ENCODE results near the gene TRRAP. TPM values are rescaled to one million over a fixed set of nuclear protein-coding genes. Genes with fewer than 3 reads are reported as not detected.

The TRRAP gene
- total and polyA plus RNA-seq, 7 donors, result 2.4 to 35.5 (median 18.9) TPM

- H3K36me3 ChIP-seq, result peaks cover 54 to 94% (median 67%) of the 10 kb centered on the region in 4 donors
- intact Hi-C loops (cut with DNase I), result no loop called here
- WGBS, 2 donors, result 94 to 96% methylated on average over 32 of the region's 32 CpGs
Observed at GRCh38 chr7:98993024-98993897, 114.9 kb downstream of the TRRAP start.

GRCh38 chr7:98994046-98994944, 116.0 kb downstream of the TRRAP start:
- peaks cover 46 to 93% (median 65%) of the 10 kb centered on the region in 4 donors for H3K36me3 ChIP-seq
- no peaks in the 10 kb centered on the region for H3K27me3 ChIP-seq
- H3K27ac ChIP-seq, result no peak overlapping the region
- no peaks in the 10 kb centered on the region for H3K4me1 ChIP-seq
- WGBS, 2 donors, result 94 to 95% methylated on average over 34 of the region's 34 CpGs
- intact Hi-C loops (cut with DNase I), result no loop called here
- H3K9me3 ChIP-seq, result no peaks in the 10 kb centered on the region
- TF ChIP-seq POLR2A (IDR thresholded peaks at IDR 0.05) (no peak), CTCF (IDR thresholded peaks at IDR 0.05) (no peak), POLR2AphosphoS5 (IDR thresholded peaks at IDR 0.05) (no peak)
- no peak overlapping the region for H3K4me3 ChIP-seq
- no peak for DNase-seq

More at GRCh38 chr7:98993024-98993897, 114.9 kb downstream of the TRRAP start:
- no peaks in the 10 kb centered on the region for H3K27me3 ChIP-seq
- no peaks in the 10 kb centered on the region for H3K9me3 ChIP-seq
- no peaks in the 10 kb centered on the region for H3K4me1 ChIP-seq
- H3K27ac ChIP-seq, result no peak overlapping the region
- H3K4me3 ChIP-seq, result no peak overlapping the region
- peak; percentile 39 for DNase-seq
- TF ChIP-seq CTCF (IDR thresholded peaks at IDR 0.05) (no peak), EP300 (IDR thresholded peaks at IDR 0.05) (no peak), POLR2AphosphoS5 (IDR thresholded peaks at IDR 0.05) (no peak), POLR2A (IDR thresholded peaks at IDR 0.05) (no peak)

- 94 to 95% methylated on average over 13 of the region's 13 CpGs for WGBS, 2 donors
- Histone ChIP-seq H3K4me3 (no peak overlapping the region), H3K9me3 (no peaks in the 10 kb centered on the region), H3K27me3 (no peaks in the 10 kb centered on the region), H3K4me1 (no peaks in the 10 kb centered on the region), H3K36me3 (peaks cover 38 to 93% (median 60%) of the 10 kb centered on the region in 4 donors), H3K27ac (no peak overlapping the region)
- intact Hi-C loops (cut with DNase I), result no loop called here
- TF ChIP-seq POLR2A (IDR thresholded peaks at IDR 0.05), result no peak
- TF ChIP-seq CTCF (IDR thresholded peaks at IDR 0.05), result no peak
- TF ChIP-seq EP300 (IDR thresholded peaks at IDR 0.05), result no peak
- TF ChIP-seq POLR2AphosphoS5 (IDR thresholded peaks at IDR 0.05), result no peak
- DNase-seq, result no peak
Observed at GRCh38 chr7:98995111-98995510, 116.8 kb downstream of the TRRAP start.

GRCh38 chr7:98995523-98996149, 117.3 kb downstream of the TRRAP start:
- TF ChIP-seq CTCF (IDR thresholded peaks at IDR 0.05), result no peak
- TF ChIP-seq EP300 (IDR thresholded peaks at IDR 0.05), result no peak
- no peak for TF ChIP-seq POLR2A (IDR thresholded peaks at IDR 0.05)
- no peak for TF ChIP-seq POLR2AphosphoS5 (IDR thresholded peaks at IDR 0.05)
- no peak overlapping the region for H3K27ac ChIP-seq
- WGBS, 2 donors, result 97% methylated on average over 16 of the region's 16 CpGs

More at GRCh38 chr7:98995523-98996149, 117.3 kb downstream of the TRRAP start:
- H3K27me3 ChIP-seq, result no peaks in the 10 kb centered on the region
- no peaks in the 10 kb centered on the region for H3K9me3 ChIP-seq
- DNase-seq, result no peak
- intact Hi-C loops (cut with DNase I), result no loop called here
- peaks cover 35 to 93% (median 59%) of the 10 kb centered on the region in 4 donors for H3K36me3 ChIP-seq
- no peak overlapping the region for H3K4me3 ChIP-seq
- H3K4me1 ChIP-seq, result no peaks in the 10 kb centered on the region
